NK-92 treated with Interleukin-12 subunit alpha and Interleukin-12 subunit beta, amount 100 ng/mL, for 24 hours (cell line): ENCODE data around the gene PCARE.
"Not testable (repeated sequence)": the region's sequence is repeated elsewhere in the genome, so short reads cannot be mapped to it uniquely, and the experiment has no call there.

ENCODE experiments used
- DNase-seq: peaks from one replicate; lab custom pipeline; 2025; lab: John Stamatoyannopoulos, UW

The PCARE gene

GRCh38 chr2:29074411-29074810, at the start of gene PCARE:
Gene PCARE (minus strand): TSS chr2:29074523. CDS start chr2:29074261, 262 bp downstream.
- DNase-seq = no peak

DNA sequence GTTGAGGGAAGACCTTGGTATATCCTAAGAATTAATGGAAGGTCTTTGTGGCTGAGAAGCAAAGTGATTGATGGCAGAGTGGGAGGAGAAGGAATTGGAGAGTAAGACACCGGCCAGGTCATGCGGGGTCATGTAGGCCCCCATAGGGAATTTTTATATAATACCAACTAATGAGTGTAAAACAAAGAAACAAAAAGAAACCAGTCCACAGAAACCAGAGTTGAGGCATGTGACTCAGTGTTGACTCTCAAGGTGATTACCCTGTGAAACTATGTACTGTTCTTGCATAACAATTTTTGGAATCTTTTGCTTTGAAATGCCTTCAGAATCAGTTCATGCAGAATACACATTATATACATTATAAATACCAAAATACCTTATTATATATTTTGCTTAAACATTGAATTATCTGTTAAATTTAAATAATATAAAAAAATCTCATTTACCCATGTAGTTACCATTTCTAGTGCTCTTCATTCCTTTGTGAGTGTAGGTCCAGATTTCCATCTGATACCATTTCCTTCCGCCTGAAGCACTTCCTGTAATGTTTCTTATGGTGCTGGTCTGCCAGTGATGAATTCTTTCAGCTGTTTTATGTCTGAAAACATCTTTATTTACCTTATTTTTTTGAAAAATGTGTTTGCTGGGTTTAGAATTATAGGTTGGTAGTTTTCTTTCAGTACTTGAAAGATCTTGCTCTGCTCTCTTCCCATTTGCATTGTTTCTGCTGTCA, 49.5 kb upstream of the PCARE start:
- DNase-seq = no peak

DNA sequence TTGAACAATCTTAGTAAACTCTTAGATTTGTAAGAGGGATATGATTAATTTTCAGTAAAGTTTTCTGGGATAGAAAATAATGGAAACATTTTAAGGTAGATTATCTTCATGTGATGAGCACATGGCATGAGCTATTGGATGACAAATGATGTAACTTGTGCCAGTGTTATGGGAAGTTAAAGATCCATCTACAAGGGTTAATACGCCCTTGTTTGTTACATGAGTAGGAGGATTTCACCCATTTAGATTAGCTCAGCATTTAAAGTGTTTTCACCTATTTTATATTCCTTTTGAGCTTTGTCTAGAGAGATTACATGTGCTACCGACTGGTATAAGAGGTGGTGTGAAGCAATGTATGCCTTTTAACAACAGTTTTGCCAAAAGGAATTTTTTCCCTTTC, 46.5 kb upstream of the PCARE start:
- no peak for DNase-seq

GRCh38 chr2:29119211-29119610, 44.9 kb upstream of the PCARE start:
- DNase-seq = no peak

- DNase-seq = no peak
Observed at GRCh38 chr2:29117636-29118303, 43.4 kb upstream of the PCARE start.

DNA sequence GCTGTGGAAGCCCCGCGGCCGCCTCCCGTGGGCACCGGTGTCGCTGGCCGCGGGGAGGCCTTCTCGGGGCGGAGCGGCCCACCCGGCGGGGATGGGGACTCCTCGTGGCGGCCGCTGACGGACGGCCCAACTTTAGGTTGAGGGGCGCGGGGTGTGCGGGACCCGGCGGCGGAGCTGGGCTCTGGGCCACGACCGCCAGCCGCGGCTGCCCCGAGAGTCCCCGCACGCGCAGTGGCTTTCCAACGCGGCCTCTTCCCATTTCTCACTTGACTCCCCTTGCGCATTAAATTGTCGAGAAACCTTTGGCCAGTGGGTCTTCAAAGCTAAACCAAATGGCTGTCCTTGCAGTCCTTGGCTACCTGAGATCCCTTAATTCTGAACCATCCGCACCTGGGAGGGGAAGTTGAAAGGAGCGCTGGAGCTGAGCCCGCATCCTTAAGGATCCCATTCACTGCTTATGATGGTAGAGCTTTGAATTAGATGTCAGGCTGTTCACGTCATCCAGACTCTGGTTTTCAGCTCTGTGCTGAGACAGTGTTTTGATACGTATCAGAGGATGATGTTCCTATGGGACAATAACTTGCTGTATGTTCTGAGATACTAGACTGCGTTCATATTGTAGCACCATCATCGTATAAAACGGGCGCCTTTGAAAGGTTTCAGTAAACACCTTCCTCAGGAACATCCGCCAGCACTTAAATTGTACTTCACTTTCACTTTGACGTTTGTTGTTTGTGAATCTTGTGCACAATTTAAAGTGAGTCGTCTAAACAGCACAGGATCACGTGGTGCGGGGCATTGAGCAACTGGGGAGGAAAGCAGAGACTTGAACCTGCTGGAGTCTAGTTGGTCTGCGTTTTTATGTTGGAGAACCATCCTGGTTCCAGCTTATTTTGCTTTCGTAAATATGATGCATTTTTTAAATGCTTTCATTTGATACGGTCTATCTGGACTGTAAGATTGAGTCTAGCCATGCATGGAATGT, 41.8 kb upstream of the PCARE start:
- DNase-seq = peak; percentile 73

DNA sequence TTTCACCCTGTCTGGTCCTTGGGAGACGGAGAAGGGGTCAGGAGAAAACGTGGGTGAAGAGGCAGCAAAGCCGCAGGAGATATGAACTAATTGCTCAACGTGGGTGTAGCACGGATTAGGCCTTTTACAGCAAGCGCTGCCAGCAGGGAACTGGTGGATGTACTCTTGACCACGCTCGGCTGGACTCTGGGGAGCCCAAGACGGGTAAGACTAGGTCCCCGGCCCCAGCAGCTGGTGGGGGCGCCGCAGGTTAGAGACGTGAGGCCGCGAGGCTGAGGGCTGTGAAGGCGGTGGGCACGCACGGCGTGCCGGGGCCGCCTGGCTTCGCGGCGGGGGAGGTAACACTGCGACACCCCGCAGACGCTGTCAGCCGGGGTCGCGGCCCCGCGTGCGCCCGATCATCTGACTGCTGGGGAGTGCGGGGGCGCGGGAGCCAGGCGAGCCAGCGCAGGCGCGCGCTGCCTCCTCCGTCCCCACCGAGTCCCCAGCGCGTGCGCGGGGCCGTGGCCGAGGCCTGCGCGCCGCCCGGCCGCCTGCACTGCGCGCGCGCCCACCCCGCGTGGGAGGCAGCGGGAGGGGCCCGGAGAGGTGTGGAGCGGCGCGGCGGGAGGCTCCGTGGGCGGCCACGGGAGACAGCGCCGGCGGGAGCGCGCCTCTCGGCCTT, 40.8 kb upstream of the PCARE start, which contains the start of gene CLIP4:
Gene CLIP4, plus strand, starts transcription at position 470 of the 664 bp plus-strand sequence. CDS start 5,974 bp downstream, outside the sequence.
- DNase-seq = peak; percentile 18

GRCh38 chr2:29114586-29114945, 40.2 kb upstream of the PCARE start:
- DNase-seq = no peak

DNA sequence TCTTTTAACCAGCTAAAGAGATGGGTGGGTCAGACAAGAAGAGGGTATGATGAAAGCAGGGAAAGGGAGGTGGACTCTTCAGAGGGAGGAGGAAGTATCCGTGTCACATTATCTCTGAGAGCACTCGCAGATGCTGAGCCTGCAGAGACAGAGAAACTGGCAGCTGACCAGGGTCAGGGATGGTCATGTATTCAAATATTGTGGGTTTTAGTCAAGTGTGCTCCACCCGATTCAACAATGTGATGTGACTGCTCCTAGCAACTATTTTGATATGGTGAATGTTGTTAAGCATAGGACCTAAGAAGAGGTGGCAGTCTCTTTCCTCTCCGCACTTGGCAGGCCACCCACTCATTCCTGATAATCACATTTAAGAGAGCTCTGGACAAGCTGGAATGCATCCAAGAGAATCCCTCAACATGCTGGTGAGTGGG, 39.6 kb upstream of the PCARE start:
- DNase-seq = no peak

DNA sequence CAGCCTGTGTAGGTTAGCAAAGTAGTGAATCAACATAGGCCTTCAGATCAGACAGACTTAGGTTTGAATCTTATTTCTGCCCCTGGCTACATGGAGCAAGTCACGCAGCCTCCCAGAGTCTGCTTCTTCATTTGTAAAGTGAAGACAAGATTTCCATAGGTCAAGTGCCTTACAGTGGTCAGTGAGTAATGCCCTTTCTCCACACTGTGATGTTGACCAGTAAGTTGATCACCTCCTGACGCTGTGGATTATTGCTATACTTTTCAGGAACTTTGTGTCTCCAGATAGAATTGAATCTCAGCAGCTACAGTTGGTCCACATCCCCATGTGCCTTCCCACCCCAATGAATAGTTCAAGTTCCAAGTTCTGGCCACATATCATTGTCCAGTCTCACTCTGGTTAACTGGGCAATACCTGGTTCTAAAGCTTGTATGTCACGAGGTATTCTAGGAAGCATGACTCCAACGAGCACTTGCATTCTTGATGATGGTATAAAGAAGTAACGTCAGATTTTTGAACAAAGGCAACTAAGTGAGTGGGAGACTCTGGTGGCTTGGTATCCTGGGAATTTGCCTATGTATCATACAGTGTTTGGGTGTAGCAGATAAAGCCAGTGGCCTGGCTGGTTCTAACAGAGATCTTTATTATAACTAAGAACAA, 38.8 kb upstream of the PCARE start:
- DNase-seq = no peak

DNA sequence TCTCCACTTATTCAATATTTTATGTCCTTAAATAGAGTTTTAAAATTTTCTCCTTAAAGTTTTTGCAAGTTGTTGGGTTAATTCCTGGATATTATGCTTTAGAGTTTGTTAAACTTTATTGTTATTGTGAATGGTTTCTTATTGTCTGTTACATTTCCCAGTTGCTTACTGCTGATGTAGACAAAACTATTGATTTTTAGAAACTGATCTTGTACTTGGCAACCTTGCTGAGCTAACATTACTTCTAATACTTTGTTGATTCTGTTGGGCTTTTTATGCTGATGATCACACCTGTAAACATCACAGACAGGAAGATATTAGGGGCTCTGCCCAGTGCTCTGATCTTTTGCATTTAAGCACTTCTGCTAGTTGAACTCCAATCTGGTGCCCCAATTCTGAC, 38.1 kb upstream of the PCARE start:
- no peak for DNase-seq

- no peak for DNase-seq
Observed at GRCh38 chr2:29110916-29111535, 36.7 kb upstream of the PCARE start.

DNA sequence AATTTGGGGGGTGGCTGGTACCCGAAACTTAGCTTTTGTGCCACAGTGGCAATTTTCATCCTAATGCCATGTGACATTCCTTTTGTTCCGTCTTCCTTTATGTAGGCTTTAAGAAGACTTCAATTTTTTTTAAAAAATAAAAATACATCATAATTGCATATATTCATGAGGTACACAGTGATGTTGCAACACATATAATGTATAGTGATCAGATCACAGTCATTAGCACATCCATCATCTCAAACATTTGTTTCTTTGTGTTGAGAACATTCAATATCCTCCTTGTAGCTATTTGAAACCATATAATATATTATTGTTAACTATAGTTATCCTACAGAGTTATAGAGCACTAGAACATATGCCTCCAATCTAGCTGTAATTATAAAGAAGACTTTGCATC, 34.9 kb upstream of the PCARE start:
- no peak for DNase-seq

DNA sequence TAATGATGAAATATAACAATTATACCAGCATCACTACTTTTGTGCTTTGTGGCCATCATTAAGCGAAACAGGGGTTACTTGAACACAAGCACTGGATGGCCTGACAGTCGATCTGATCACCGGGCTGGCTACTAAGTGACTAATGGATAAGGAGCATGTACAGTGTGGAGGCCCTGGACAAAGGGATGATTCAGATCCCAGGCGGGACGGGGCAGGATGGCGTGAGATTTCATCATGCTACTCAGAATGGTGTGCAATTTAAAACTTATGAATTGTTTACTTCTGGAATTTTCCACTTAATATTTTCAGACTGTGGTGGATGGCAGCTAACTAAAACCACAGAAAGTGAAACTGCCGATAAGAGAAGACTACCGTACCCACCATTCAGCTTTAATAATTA, 33.9 kb upstream of the PCARE start:
- no peak for DNase-seq

- DNase-seq = not testable (repeated sequence)
Observed at GRCh38 chr2:29107547-29107946, 33.2 kb upstream of the PCARE start.

GRCh38 chr2:29106980-29107388, 32.7 kb upstream of the PCARE start:
- no peak for DNase-seq

DNA sequence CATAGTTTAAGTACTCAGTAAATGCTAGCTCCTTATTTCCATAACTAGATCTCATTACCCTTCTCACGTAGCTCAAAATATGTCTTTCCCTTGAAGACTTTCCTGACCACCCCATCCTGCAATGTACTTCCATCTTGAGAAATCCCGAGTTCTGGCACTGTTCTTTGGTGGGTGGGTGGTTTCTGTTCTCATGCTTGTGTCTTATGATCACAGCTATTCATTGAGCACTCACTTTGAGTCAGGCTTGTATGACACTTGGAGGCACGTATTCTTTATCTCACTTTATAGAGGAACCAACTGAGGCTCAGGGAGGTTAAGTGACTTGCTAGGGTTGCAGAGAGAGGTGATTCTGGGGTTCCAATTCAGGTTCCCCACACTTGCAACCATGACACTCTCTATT, 31.9 kb upstream of the PCARE start:
- no peak for DNase-seq

DNA sequence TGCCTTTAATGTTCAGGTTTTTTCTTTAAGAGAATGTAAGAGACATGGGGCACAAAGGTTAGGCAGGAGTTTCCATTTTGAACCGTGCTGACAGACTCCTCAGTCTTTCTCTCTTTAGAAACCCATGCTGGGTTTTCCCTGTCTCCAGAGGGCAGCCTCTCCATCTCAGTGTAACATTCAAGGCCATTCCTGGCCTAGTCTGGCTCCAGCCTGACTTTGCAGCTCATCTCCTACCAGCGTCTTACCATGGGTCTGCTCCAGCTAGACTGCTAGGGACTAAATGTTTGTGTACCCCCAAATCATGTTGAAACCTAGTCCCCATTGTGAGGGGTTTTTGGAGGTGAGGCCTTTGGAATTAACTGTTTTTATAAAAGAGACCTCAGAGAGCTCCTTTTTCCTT, 31.1 kb upstream of the PCARE start:
- DNase-seq = no peak

- no peak for DNase-seq
Observed at GRCh38 chr2:29104688-29105087, 30.4 kb upstream of the PCARE start.

- no peak for DNase-seq
Observed at GRCh38 chr2:29100564-29100963, 26.2 kb upstream of the PCARE start.

GRCh38 chr2:29097569-29097968, 23.2 kb upstream of the PCARE start:
- no peak for DNase-seq
